ENCODE results near the gene FYB2. TPM values are rescaled to one million over a fixed set of nuclear protein-coding genes. Genes with fewer than 3 reads are reported as not detected.

Gene FYB2
- total RNA-seq, 1 donor from 2014 or later = 0.14 TPM

DNA sequence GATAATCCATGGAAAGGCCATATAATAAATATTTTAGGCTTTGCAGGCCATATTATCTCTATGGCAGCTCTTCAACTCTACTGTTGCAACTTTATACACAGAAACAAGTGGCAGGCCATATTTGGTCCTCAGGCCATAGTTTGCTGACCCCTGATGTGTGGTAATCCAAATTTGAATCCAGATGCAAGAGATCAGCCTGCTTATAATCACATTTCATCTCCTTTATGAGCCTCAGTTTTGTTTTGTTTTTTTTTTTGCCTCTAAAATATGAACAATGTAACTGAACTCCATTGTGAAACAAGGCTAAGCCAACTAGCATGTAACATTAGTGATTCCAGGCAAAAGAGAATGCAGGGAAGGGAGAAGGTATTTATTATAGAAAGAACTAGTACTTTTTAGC is 92.5 kb downstream of the FYB2 start:
- no peak overlapping the region for H3K4me2 ChIP-seq (ENCODE audit: low read length)
- no peak overlapping the region for H2AFZ ChIP-seq (ENCODE audit: low read depth, low read length)
- TF ChIP-seq CTCF (IDR thresholded peaks at IDR 0.05; ENCODE audit: insufficient read depth, low read depth, low read length) (no peak), EZH2 (IDR thresholded peaks at IDR 0.05; ENCODE audit: insufficient read depth, low read length) (no peak)
- H3K36me3 ChIP-seq (ENCODE audit: insufficient read depth, low read length) = no peaks in the 10 kb centered on the region
- no peaks in the 10 kb centered on the region for H3K27me3 Mint-ChIP-seq (ENCODE audit: low read depth, unreplicated experiment)
- no peaks in the 10 kb centered on the region for H3K4me1 Mint-ChIP-seq (ENCODE audit: low read depth, unreplicated experiment)
- H3K4me1 ChIP-seq (ENCODE audit: insufficient read depth, low read length) = no peaks in the 10 kb centered on the region
- no peak for DNase-seq (ENCODE audit: low read depth)
- no peaks in the 10 kb centered on the region for H3K9me3 Mint-ChIP-seq (ENCODE audit: unreplicated experiment)
- no peaks in the 10 kb centered on the region for H3K9me3 ChIP-seq (ENCODE audit: insufficient read depth, low read depth, low read length)
- FAIRE-seq = no peak
- H3K4me3 ChIP-seq (ENCODE audit: insufficient read depth, low read depth, low read length) = no peak overlapping the region
- H3K79me2 ChIP-seq (ENCODE audit: insufficient read depth, low read length) = no peaks in the 10 kb centered on the region
- H3K36me3 Mint-ChIP-seq (ENCODE audit: low read depth, unreplicated experiment) = no peaks in the 10 kb centered on the region
- no peaks in the 10 kb centered on the region for H4K20me1 ChIP-seq (ENCODE audit: insufficient read depth, low read length)
- H3K27me3 ChIP-seq (ENCODE audit: insufficient read depth, low read length) = no peaks in the 10 kb centered on the region
- H3K4me3 Mint-ChIP-seq (ENCODE audit: unreplicated experiment) = no peak overlapping the region
- H3K27ac Mint-ChIP-seq (ENCODE audit: unreplicated experiment) = no peak overlapping the region
- H3K9ac ChIP-seq (ENCODE audit: low read length) = no peak overlapping the region
- no peak overlapping the region for H3K27ac ChIP-seq (ENCODE audit: low read depth, low read length)

DNA sequence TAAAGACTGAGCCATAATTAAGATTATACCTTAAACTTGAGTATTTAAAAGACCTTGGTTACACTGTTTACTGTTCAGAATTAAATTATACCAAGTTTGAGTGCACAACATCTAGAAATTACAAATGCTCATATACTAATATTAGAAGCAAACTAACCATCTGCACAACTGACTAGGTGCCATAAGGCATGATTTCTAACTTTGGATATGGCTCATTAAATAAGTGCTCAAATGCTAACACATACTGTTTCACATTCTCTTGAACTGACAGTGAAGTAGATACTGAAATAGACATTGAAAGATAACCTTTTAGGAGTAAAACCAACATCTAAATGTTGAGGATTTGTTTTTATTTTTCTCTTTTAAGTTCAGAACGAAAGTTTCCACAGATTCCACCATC is 100.0 kb downstream of the FYB2 start:
- H3K4me3 Mint-ChIP-seq (ENCODE audit: unreplicated experiment) = no peak overlapping the region
- no peaks in the 10 kb centered on the region for H3K36me3 ChIP-seq (ENCODE audit: insufficient read depth, low read length)
- H3K36me3 Mint-ChIP-seq (ENCODE audit: low read depth, unreplicated experiment) = no peaks in the 10 kb centered on the region
- no peak overlapping the region for H3K4me2 ChIP-seq (ENCODE audit: low read length)
- no peaks in the 10 kb centered on the region for H3K27me3 Mint-ChIP-seq (ENCODE audit: low read depth, unreplicated experiment)
- H3K27ac ChIP-seq (ENCODE audit: low read depth, low read length) = no peak overlapping the region
- H3K4me1 Mint-ChIP-seq (ENCODE audit: low read depth, unreplicated experiment) = peaks cover 4% of the 10 kb centered on the region
- no peaks in the 10 kb centered on the region for H3K79me2 ChIP-seq (ENCODE audit: insufficient read depth, low read length)
- H3K9ac ChIP-seq (ENCODE audit: low read length) = no peak overlapping the region
- H3K9me3 Mint-ChIP-seq (ENCODE audit: unreplicated experiment) = no peaks in the 10 kb centered on the region
- no peak overlapping the region for H3K27ac Mint-ChIP-seq (ENCODE audit: unreplicated experiment)
- no peak overlapping the region for H3K4me3 ChIP-seq (ENCODE audit: insufficient read depth, low read depth, low read length)
- no peaks in the 10 kb centered on the region for H3K9me3 ChIP-seq (ENCODE audit: insufficient read depth, low read depth, low read length)
- FAIRE-seq = no peak
- TF ChIP-seq CTCF (IDR thresholded peaks at IDR 0.05; ENCODE audit: insufficient read depth, low read depth, low read length) (no peak), EZH2 (IDR thresholded peaks at IDR 0.05; ENCODE audit: insufficient read depth, low read length) (no peak)
- no peak for DNase-seq (ENCODE audit: low read depth)
- no peak overlapping the region for H2AFZ ChIP-seq (ENCODE audit: low read depth, low read length)
- H4K20me1 ChIP-seq (ENCODE audit: insufficient read depth, low read length) = no peaks in the 10 kb centered on the region
- H3K27me3 ChIP-seq (ENCODE audit: insufficient read depth, low read length) = no peaks in the 10 kb centered on the region
- peaks cover 5% of the 10 kb centered on the region for H3K4me1 ChIP-seq (ENCODE audit: insufficient read depth, low read length)

- no peak overlapping the region for H3K4me3 Mint-ChIP-seq (ENCODE audit: unreplicated experiment)
- Histone ChIP-seq H3K36me3 (ENCODE audit: insufficient read depth, low read length) (no peaks in the 10 kb centered on the region), H3K9me3 (ENCODE audit: insufficient read depth, low read depth, low read length) (no peaks in the 10 kb centered on the region), H3K79me2 (ENCODE audit: insufficient read depth, low read length) (no peaks in the 10 kb centered on the region), H3K4me1 (ENCODE audit: insufficient read depth, low read length) (peaks cover 23% of the 10 kb centered on the region), H3K4me3 (ENCODE audit: insufficient read depth, low read depth, low read length) (no peak overlapping the region), H3K4me2 (ENCODE audit: low read length) (peak overlapping the region; percentile 11), H3K27me3 (ENCODE audit: insufficient read depth, low read length) (no peaks in the 10 kb centered on the region), H2AFZ (ENCODE audit: low read depth, low read length) (no peak overlapping the region), H3K27ac (ENCODE audit: low read depth, low read length) (no peak overlapping the region), H4K20me1 (ENCODE audit: insufficient read depth, low read length) (no peaks in the 10 kb centered on the region), H3K9ac (ENCODE audit: low read length) (no peak overlapping the region)
- DNase-seq (ENCODE audit: low read depth) (peak; percentile 62), FAIRE-seq (peak; percentile 73)
- H3K9me3 Mint-ChIP-seq (ENCODE audit: unreplicated experiment) = no peaks in the 10 kb centered on the region
- H3K4me1 Mint-ChIP-seq (ENCODE audit: low read depth, unreplicated experiment) = peaks cover 20% of the 10 kb centered on the region
- H3K27ac Mint-ChIP-seq (ENCODE audit: unreplicated experiment) = peak overlapping the region; percentile 34
- TF ChIP-seq EZH2 (IDR thresholded peaks at IDR 0.05; ENCODE audit: insufficient read depth, low read length) = no peak
- no peak for TF ChIP-seq CTCF (IDR thresholded peaks at IDR 0.05; ENCODE audit: insufficient read depth, low read depth, low read length)
- no peaks in the 10 kb centered on the region for H3K27me3 Mint-ChIP-seq (ENCODE audit: low read depth, unreplicated experiment)
- H3K36me3 Mint-ChIP-seq (ENCODE audit: low read depth, unreplicated experiment) = no peaks in the 10 kb centered on the region
Measured at GRCh38 chr1:56715156-56715555, 104.0 kb downstream of the FYB2 start.
